ENCODE data around the gene ZFAND3.

- TF ChIP-seq, protein P1, sequence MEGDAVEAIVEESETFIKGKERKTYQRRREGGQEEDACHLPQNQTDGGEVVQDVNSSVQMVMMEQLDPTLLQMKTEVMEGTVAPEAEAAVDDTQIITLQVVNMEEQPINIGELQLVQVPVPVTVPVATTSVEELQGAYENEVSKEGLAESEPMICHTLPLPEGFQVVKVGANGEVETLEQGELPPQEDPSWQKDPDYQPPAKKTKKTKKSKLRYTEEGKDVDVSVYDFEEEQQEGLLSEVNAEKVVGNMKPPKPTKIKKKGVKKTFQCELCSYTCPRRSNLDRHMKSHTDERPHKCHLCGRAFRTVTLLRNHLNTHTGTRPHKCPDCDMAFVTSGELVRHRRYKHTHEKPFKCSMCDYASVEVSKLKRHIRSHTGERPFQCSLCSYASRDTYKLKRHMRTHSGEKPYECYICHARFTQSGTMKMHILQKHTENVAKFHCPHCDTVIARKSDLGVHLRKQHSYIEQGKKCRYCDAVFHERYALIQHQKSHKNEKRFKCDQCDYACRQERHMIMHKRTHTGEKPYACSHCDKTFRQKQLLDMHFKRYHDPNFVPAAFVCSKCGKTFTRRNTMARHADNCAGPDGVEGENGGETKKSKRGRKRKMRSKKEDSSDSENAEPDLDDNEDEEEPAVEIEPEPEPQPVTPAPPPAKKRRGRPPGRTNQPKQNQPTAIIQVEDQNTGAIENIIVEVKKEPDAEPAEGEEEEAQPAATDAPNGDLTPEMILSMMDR (IDR thresholded peaks at IDR 0.05): no peak
- TF ChIP-seq ZFX (IDR thresholded peaks at IDR 0.05; ENCODE audit: borderline replicate concordance): no peak
Observed at GRCh38 chr6:37788259-37788658, 31.3 kb upstream of the ZFAND3 start.
